ENCODE measurements around the gene HECW1.

HECW1 gene

DNA sequence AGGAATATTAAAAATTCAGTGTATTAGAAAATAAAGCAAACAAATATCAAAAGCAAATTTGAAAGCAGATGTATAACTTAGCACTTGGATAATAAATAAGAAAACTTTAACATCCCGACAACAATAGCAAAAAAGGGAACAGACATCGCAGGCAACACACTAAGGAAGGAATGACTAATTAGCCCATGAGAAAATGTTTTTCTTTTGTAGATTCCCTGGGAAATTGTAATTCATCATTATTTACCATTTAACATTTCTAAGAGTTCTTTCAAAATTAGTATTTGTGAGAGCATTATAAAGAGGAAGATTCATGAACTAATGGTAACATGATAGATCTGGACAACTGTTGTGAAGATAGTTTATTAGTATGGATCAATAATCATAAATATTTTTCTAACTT lies 364.4 kb downstream of the HECW1 start:
- ChIA-PET CTCF (no interaction called here), POLR2A (no interaction called here)
- no peak overlapping the region for H3K4me3 ChIP-seq (ENCODE audit: low read depth, low read length)
- DNase-seq (ENCODE audit: low read depth, low spot score), result no peak
- TF ChIP-seq CTCF (IDR thresholded peaks at IDR 0.05; ENCODE audit: insufficient read depth, low read length, missing control alignments), result no peak

GRCh38 chr7:43479042-43479441 lies 366.6 kb downstream of the HECW1 start:
- POLR2A ChIA-PET, result no interaction called here
- no peak for TF ChIP-seq CTCF (IDR thresholded peaks at IDR 0.05; ENCODE audit: insufficient read depth, low read length, missing control alignments)
- DNase-seq (ENCODE audit: low read depth, low spot score), result no peak
- H3K4me3 ChIP-seq (ENCODE audit: low read depth, low read length), result no peak overlapping the region
- CTCF ChIA-PET, result interaction anchor here (1.0 kb wide), 1 partner anchor 9 kb away, joined by 3 read pairs; no protein-coding TSS in a partner anchor

DNA sequence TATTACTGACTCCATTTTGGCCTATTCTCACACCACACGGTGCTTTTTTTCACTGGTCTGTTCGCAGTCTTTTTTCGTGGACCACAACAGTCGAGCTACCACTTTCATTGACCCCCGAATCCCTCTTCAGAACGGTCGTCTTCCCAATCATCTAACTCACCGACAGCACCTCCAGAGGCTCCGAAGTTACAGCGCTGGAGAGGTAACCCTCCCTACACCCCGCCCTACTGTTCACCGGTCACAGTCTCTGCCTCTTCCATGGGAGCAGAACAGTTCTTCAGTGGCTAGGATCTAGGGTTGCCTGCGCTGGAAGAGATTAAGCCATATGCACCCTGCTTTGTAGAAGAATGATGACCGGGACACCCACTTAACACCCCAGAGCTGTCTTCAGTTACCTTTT lies 367.1 kb downstream of the HECW1 start:
- DNase-seq (ENCODE audit: low read depth, low spot score), result no peak
- no peak overlapping the region for H3K4me3 ChIP-seq (ENCODE audit: low read depth, low read length)
- no peak for TF ChIP-seq CTCF (IDR thresholded peaks at IDR 0.05; ENCODE audit: insufficient read depth, low read length, missing control alignments)
- ChIA-PET CTCF (interaction anchor here (1.0 kb wide), 1 partner anchor 10 kb away, joined by 3 read pairs; no protein-coding TSS in a partner anchor), POLR2A (no interaction called here)

DNA sequence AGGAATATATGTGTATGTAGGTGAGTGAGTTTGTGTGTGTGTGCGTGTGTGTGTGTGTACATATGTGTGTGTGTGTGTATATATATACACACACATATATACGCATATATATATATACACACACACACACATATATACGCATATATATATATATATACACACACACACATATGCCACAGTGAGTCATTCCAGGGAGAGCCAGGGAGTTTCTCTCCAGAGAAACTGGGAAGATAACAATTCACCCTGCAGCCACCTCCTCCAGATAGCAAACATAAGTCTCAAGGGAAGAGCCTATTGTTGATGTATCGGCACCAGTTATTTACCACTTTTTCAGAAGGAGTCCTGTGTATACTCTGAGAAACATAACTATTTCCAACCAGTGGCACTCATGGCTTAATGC lies 368.1 kb downstream of the HECW1 start:
- no peak overlapping the region for H3K4me3 ChIP-seq (ENCODE audit: low read depth, low read length)
- TF ChIP-seq CTCF (IDR thresholded peaks at IDR 0.05; ENCODE audit: insufficient read depth, low read length, missing control alignments), result no peak
- ChIA-PET POLR2A (no interaction called here), CTCF (no interaction called here)
- DNase-seq (ENCODE audit: low read depth, low spot score), result no peak

DNA sequence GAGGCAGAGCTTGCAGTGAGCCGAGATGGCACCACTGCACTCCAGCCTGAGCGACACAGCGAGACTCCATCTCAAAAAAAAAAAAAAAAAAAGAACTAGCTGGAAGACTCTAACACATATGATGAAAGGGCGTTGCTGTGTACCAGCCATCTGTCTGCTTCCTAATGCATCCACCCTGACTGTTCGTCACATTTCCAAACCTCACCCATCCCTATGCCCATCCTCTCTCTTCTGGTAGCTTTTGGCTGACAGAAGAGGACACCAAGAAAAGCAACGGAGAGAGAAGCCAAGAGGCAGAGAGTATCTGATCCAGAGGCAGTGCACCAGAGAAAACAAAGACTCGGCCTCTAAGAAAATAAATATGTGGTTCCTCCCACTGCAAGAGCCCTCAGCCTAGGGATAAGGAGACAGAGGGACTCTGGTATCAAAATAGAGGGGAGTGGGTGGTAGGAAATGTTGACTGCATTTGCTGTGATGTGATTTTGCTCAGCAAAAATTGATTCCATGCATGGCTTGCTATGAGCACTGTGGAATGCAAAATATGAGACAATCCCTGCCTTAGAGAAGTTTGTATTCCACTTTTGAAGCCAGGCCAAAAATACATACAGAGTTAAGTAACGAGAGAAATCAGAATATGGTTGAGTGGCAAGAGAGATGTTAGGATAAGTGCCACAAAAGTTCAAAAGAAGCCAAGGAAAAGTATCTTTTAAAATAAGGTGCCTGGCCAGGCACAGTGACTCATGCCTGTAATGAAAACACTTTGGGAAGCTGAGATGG lies 369.6 kb downstream of the HECW1 start:
- POLR2A ChIA-PET, result no interaction called here
- peak; percentile 19 for DNase-seq (ENCODE audit: low read depth, low spot score)
- CTCF ChIA-PET, result no interaction called here
- TF ChIP-seq CTCF (IDR thresholded peaks at IDR 0.05; ENCODE audit: insufficient read depth, low read length, missing control alignments), result no peak
- no peak overlapping the region for H3K4me3 ChIP-seq (ENCODE audit: low read depth, low read length)

DNA sequence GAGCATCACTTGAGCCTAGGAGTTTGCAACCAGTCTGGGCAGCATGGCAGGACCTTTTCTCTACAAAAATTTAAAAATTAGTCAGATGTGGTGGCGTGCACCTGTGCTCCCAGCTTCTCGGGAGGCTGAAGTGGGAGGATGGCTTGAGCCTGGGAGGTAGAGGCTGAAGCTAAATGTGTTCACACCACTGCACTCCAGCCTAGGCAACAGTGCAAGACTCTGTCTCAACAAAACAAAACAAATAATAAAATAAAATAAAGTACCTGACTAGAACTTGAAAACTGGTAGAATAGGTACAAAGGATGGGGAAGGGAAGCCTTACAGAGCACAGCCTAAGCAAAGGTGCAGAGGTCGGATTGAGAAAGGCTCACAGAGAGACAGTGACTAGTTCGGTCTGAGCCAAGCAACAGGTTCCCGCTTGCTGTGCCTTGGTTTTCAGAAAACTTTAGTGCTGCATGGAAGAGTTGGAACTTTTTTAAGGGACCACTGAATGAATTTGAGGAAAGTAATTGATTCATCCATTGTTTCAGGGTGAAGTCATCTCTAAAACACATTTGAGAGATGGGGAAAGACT lies 370.3 kb downstream of the HECW1 start:
- H3K4me3 ChIP-seq (ENCODE audit: low read depth, low read length), result no peak overlapping the region
- TF ChIP-seq CTCF (IDR thresholded peaks at IDR 0.05; ENCODE audit: insufficient read depth, low read length, missing control alignments), result no peak
- ChIA-PET CTCF (no interaction called here), POLR2A (no interaction called here)
- no peak for DNase-seq (ENCODE audit: low read depth, low spot score)
